COLO668 (cell line): Measurements from ENCODE around the gene KRTAP2-3.
"Not testable (repeated sequence)": the region's sequence is repeated elsewhere in the genome, so short reads cannot be mapped to it uniquely, and the experiment has no call there.

ENCODE experiments used
- DNase-seq: peaks from one replicate; lab custom pipeline; 2025; ENCODE audit not compliant: unreplicated experiment; lab: John Stamatoyannopoulos, UW

KRTAP2-3 gene

GRCh38 chr17:41069031-41069430, 9.1 kb upstream of the KRTAP2-3 start:
- no peak for DNase-seq

- no peak for DNase-seq
Observed at GRCh38 chr17:41067281-41067680, 7.4 kb upstream of the KRTAP2-3 start.

GRCh38 chr17:41065829-41066624, 6.1 kb upstream of the KRTAP2-3 start, which contains the start of gene KRTAP2-4:
TSS of gene KRTAP2-4 (minus strand) at chr17:41065879. CDS start at chr17:41065845, 34 bp downstream.
- DNase-seq = no peak

- DNase-seq = not testable (repeated sequence)
Observed at GRCh38 chr17:41065016-41065689, 5.2 kb upstream of the KRTAP2-3 start.

GRCh38 chr17:41064301-41064700, 4.4 kb upstream of the KRTAP2-3 start:
- DNase-seq = no peak

- DNase-seq = no peak
Observed at GRCh38 chr17:41063449-41063848, 3.5 kb upstream of the KRTAP2-3 start.

- no peak for DNase-seq
Observed at GRCh38 chr17:41061964-41062363, 2.0 kb upstream of the KRTAP2-3 start.

GRCh38 chr17:41059276-41060051, 450 bp downstream of the KRTAP2-3 start:
- DNase-seq = not testable (repeated sequence)

- no peak for DNase-seq
Observed at GRCh38 chr17:41058741-41059140, 1.2 kb downstream of the KRTAP2-3 start.

GRCh38 chr17:41057547-41057946, 2.4 kb downstream of the KRTAP2-3 start:
- no peak for DNase-seq

- DNase-seq = not testable (repeated sequence)
Observed at GRCh38 chr17:41055130-41055529, 4.8 kb downstream of the KRTAP2-3 start, which contains the start of gene KRTAP2-2. TSS of gene KRTAP2-2 (minus strand) at chr17:41055230. CDS start at chr17:41055211, 19 bp downstream.

- not testable (repeated sequence) for DNase-seq
Observed at GRCh38 chr17:41054556-41054955, 5.4 kb downstream of the KRTAP2-3 start.

- DNase-seq = no peak
Observed at GRCh38 chr17:41054025-41054424, 5.9 kb downstream of the KRTAP2-3 start.

- DNase-seq = no peak
Observed at GRCh38 chr17:41052566-41052965, 7.3 kb downstream of the KRTAP2-3 start.

- no peak for DNase-seq
Observed at GRCh38 chr17:41049110-41049509, 10.8 kb downstream of the KRTAP2-3 start.

GRCh38 chr17:41048441-41048840, 11.5 kb downstream of the KRTAP2-3 start:
- DNase-seq = no peak

- not testable (repeated sequence) for DNase-seq
Observed at GRCh38 chr17:41046735-41047465, 13.0 kb downstream of the KRTAP2-3 start, which contains the start of gene KRTAP2-1. TSS of gene KRTAP2-1 (minus strand) at chr17:41047316. CDS start at chr17:41047267, 49 bp downstream.

- no peak for DNase-seq
Observed at GRCh38 chr17:41042953-41043352, 17.0 kb downstream of the KRTAP2-3 start.

GRCh38 chr17:41040783-41041571, 18.9 kb downstream of the KRTAP2-3 start, which contains the start of gene KRTAP1-1:
TSS of gene KRTAP1-1 (minus strand) at chr17:41041450. CDS start at chr17:41041397, 53 bp downstream.
- peak; percentile 18 for DNase-seq
